ENCODE measurements around the gene PLRG1.

PLRG1 gene

DNA sequence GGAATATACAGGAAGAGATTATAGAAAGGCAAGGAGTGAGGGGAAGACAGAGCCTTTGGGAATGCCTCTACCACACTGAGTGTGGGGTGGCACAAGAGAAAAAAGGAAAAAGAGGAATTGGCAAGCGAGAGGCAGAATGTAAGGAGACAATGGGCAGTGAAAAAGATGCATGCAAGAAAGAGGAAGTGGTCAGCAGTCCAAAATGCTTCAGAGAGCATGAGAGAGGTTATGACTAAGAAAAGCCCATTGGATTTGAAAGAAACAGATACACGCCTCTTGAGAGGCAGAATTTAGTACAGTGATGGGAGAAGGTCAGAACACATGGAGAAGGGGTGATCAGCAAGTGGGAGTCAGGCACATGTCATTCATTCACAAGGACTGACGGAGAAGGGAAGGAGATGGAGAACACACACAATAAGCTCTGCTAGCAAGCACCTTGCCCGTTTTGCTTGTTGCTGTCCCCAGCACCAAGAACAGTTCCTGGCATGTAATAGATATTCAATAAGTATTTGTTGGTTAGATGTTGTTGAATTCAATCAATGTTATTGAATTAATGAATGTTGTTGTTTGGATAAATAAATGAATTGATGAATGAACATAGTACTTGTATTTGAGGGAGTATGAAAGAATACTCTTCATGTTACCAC, 65.0 kb downstream of the PLRG1 start:
- Histone ChIP-seq H3K27ac (ENCODE audit: low read depth, low read length) (no peak overlapping the region), H3K4me1 (ENCODE audit: control insufficient read depth in 5 of 5, insufficient read depth in 5 of 5, low read length in 5 of 5) (peaks cover 0 to 5% (median 5%) of the 10 kb centered on the region in 5 donors), H3K9me3 (ENCODE audit: control insufficient read depth in 5 of 5, low read length in 5 of 5) (no peaks in the 10 kb centered on the region), H3K4me3 (ENCODE audit: low read depth in 1 of 5, low read length in 5 of 5) (no peak overlapping the region), H3K9ac (ENCODE audit: low read length in 5 of 5) (no peak overlapping the region), H3K36me3 (ENCODE audit: control insufficient read depth in 5 of 5, insufficient read depth in 5 of 5, low read length in 5 of 5) (no peaks in the 10 kb centered on the region), H3K27me3 (ENCODE audit: control insufficient read depth in 5 of 5, insufficient read depth in 4 of 5, low read length in 5 of 5) (peaks cover 8 to 26% (median 18%) of the 10 kb centered on the region in 5 donors)

Data from subcutaneous abdominal adipose tissue (tissue), 5 donors.